ENCODE results near the gene GGT1.
"Not testable (repeated sequence)": the region's sequence is repeated elsewhere in the genome, so short reads cannot be mapped to it uniquely, and the experiment has no call there.

GGT1 gene

GRCh38 chr22:24584166-24584790 lies 18.7 kb upstream of the GGT1 start:
- no peak for DNase-seq

- DNase-seq = no peak
These were observed 18.1 kb upstream of the GGT1 start for GRCh38 chr22:24584871-24585411.

- DNase-seq = no peak
These were observed 17.5 kb upstream of the GGT1 start for GRCh38 chr22:24585461-24585860.

- DNase-seq = no peak
These were observed 17.0 kb upstream of the GGT1 start for GRCh38 chr22:24585927-24586546.

GRCh38 chr22:24587251-24587650 lies 15.7 kb upstream of the GGT1 start:
- no peak for DNase-seq

- no peak for DNase-seq
These were observed 15.0 kb upstream of the GGT1 start for GRCh38 chr22:24587948-24588347.

GRCh38 chr22:24588381-24588756 lies 14.6 kb upstream of the GGT1 start:
- no peak for DNase-seq

GRCh38 chr22:24588757-24589481 lies 14.1 kb upstream of the GGT1 start:
- no peak for DNase-seq

GRCh38 chr22:24589518-24590030 lies 13.4 kb upstream of the GGT1 start:
- DNase-seq = no peak

GRCh38 chr22:24590596-24591173 lies 12.3 kb upstream of the GGT1 start:
- DNase-seq = no peak

- no peak for DNase-seq
These were observed 11.6 kb upstream of the GGT1 start for GRCh38 chr22:24591286-24591830.

GRCh38 chr22:24592058-24592850 lies 10.7 kb upstream of the GGT1 start:
- DNase-seq = no peak

GRCh38 chr22:24592851-24593558 lies 10.0 kb upstream of the GGT1 start, which contains the start of gene LRRC75B:
LRRC75B (minus strand) TSS chr22:24593073; CDS start chr22:24593039, 34 bp downstream.
- peak; percentile 58 for DNase-seq

- not testable (repeated sequence) for DNase-seq
These were observed 9.5 kb upstream of the GGT1 start for GRCh38 chr22:24593559-24593835.

- no peak for DNase-seq
These were observed 9.0 kb upstream of the GGT1 start for GRCh38 chr22:24593836-24594568.

GRCh38 chr22:24594569-24595120 lies 8.3 kb upstream of the GGT1 start:
- no peak for DNase-seq

- DNase-seq = no peak
These were observed 7.8 kb upstream of the GGT1 start for GRCh38 chr22:24595228-24595627.

- no peak for DNase-seq
These were observed 7.1 kb upstream of the GGT1 start for GRCh38 chr22:24595863-24596262.

- DNase-seq = not testable (repeated sequence)
These were observed 5.9 kb upstream of the GGT1 start for GRCh38 chr22:24597076-24597475.

GRCh38 chr22:24599514-24599913 lies 3.5 kb upstream of the GGT1 start:
- DNase-seq = no peak

Measured in activated CD4-positive, alpha-beta T cell treated with anti-CD3 and anti-CD28 coated beads, Interleukin-2, amount 50 U/mL, for 16 hours (primary cell).